A549 (cell line): Measurements from ENCODE around the gene ANO4. TPM values are rescaled to one million over a fixed set of nuclear protein-coding genes. Genes with fewer than 3 reads are reported as not detected.

Experiments used
- ATAC-seq, 2 experiments: fragments of 200-7000 bp in 1 of 2; fragments of >200 bp in 1 of 2; cut with Nextera tagmentation in 1 of 2; cut with Tn5 transposase in 1 of 2; 3 replicates each; pipeline versions ENCODE4 v1.8.0 to v1.9.1; 2018 to 2020; ENCODE audit warnings: mild to moderate bottlenecking in 1 of 2, moderate library complexity in 1 of 2
- CTCF ChIA-PET: fragments of 300-600 bp; sonication (Branson Sonifier 250); formaldehyde crosslinking; extraction: SDS; loops from one replicate; lab custom pipeline; 2021; ENCODE audit warnings: antibody characterized with exemption, inconsistent platforms; lab: Yijun Ruan, JAX
- POLR2A ChIA-PET: fragments of 350-600 bp; formaldehyde crosslinking; extraction: SDS; loops from one replicate; lab custom pipeline; 2021; ENCODE audit warnings: antibody characterized with exemption, inconsistent platforms; lab: Yijun Ruan, JAX
- DNase-seq, 2 experiments: peaks; one replicate each; pipeline versions ENCODE4 v3.0.0 to v3.0.0-alpha.2; 2011 to 2016; ENCODE audit warnings: low read depth in 1 of 2, low spot score in 1 of 2
- FAIRE-seq: peaks from 2 replicates; lab custom pipeline; 2011; peaks lifted over from hg19 to GRCh38; lab: Jason Lieb, UNC
- H3K27ac ChIP-seq, 2 experiments: fragments of >200 bp; sonication (Bioruptor Twin); formaldehyde crosslinking; 3 replicates each; pipeline ENCODE4 v1.5.1; 2016 to 2017
- H3K4me1 ChIP-seq: fragments of >200 bp; sonication (Bioruptor Twin); formaldehyde crosslinking; 3 replicates; pipeline ENCODE4 v1.6.1; 2016
- H3K4me2 ChIP-seq: fragments of >200 bp; sonication (Bioruptor Twin); formaldehyde crosslinking; 3 replicates; pipeline ENCODE4 v1.6.1; 2016
- H3K4me3 ChIP-seq: fragments of >200 bp; sonication (Bioruptor Twin); formaldehyde crosslinking; 3 replicates; pipeline ENCODE4 v1.5.1; 2016
- H3K9me3 ChIP-seq: fragments of >200 bp; sonication (Bioruptor Twin); formaldehyde crosslinking; 3 replicates; pipeline ENCODE4 v1.6.1; 2016
- CBX2 ChIP-seq: fragments of 200-600 bp; sonication (generic); IDR thresholded peaks from 2 replicates; pipeline ENCODE4 v1.6.1; 2016; ENCODE audit warnings: low read depth, mild to moderate bottlenecking, borderline replicate concordance
- CBX8 ChIP-seq: fragments of 200-600 bp; sonication (generic); IDR thresholded peaks from 2 replicates; pipeline ENCODE4 v1.6.1; 2016
- CHD2 ChIP-seq: fragments of 150-350 bp; IDR thresholded peaks from 2 replicates; pipeline ENCODE4 v1.6.1; 2014; ENCODE audit warnings: low read length; ENCODE audit not compliant: partially characterized antibody
- CHD4 ChIP-seq: fragments of 200-600 bp; sonication (generic); IDR thresholded peaks from 2 replicates; pipeline ENCODE4 v1.6.1; 2016; ENCODE audit warnings: antibody characterized with exemption, mild to moderate bottlenecking, borderline replicate concordance
- EHF ChIP-seq: fragments of 250-450 bp; sonication (Bioruptor Pico); IDR thresholded peaks from 2 replicates; pipeline ENCODE4 v1.5.0; 2020; ENCODE audit warnings: mild to moderate bottlenecking
- EHMT2 ChIP-seq: fragments of 200-600 bp; sonication (generic); IDR thresholded peaks from 2 replicates; pipeline ENCODE4 v1.6.1; 2016; ENCODE audit warnings: antibody characterized with exemption, low read depth, mild to moderate bottlenecking, moderate library complexity
- FOSL2 ChIP-seq, 2 experiments: fragments of 450-650 bp in 1 of 2; fragments of >200 bp in 1 of 2; sonication (Bioruptor Twin) in 1 of 2; formaldehyde crosslinking; IDR thresholded peaks; 2 replicates each; pipeline versions ENCODE4 v1.5.0 to v1.6.1; 2016 to 2020; ENCODE audit warnings: mild to moderate bottlenecking in 1 of 2, moderate library complexity in 1 of 2
- FOXS1 ChIP-seq: fragments of 250-450 bp; sonication (Bioruptor Pico); IDR thresholded peaks from 2 replicates; pipeline ENCODE4 v1.5.0; 2020; ENCODE audit warnings: mild to moderate bottlenecking, moderate library complexity
- HOXB5 ChIP-seq: fragments of 250-450 bp; sonication (Bioruptor Pico); IDR thresholded peaks from 2 replicates; pipeline ENCODE4 v1.5.0; 2020; ENCODE audit warnings: mild to moderate bottlenecking, moderate library complexity
- JUN ChIP-seq, 2 experiments: fragments of >200 bp; sonication (Bioruptor Twin); formaldehyde crosslinking; IDR thresholded peaks; 2 replicates in 1 of 2; 3 replicates in 1 of 2; pipeline ENCODE4 v1.6.1; 2016 to 2017
- JUNB ChIP-seq: fragments of >200 bp; sonication (Bioruptor Twin); formaldehyde crosslinking; IDR thresholded peaks from 2 replicates; pipeline ENCODE4 v1.6.1; 2016
- MAZ ChIP-seq: fragments of 150-350 bp; IDR thresholded peaks from 2 replicates; pipeline ENCODE4 v1.6.1; 2014; ENCODE audit warnings: antibody characterized with exemption, low read depth, low read length, borderline replicate concordance
- NFE2L2 ChIP-seq: fragments of 150-350 bp; conservative IDR thresholded peaks from 2 replicates; pipeline ENCODE4 v1.6.1; 2014; ENCODE audit warnings: low read length
- POLR2A ChIP-seq: IDR thresholded peaks from 2 replicates; pipeline ENCODE4 v1.6.1; 2012; ENCODE audit warnings: mild to moderate bottlenecking, low read length
- RARB ChIP-seq: fragments of 250-450 bp; sonication (Bioruptor Pico); IDR thresholded peaks from 2 replicates; pipeline ENCODE4 v1.8.0; 2021; ENCODE audit warnings: mild to moderate bottlenecking, moderate library complexity
- RFX5 ChIP-seq: fragments of 450-650 bp; IDR thresholded peaks from 2 replicates; pipeline ENCODE4 v1.7.1; 2014; ENCODE audit warnings: antibody characterized with exemption, mild to moderate bottlenecking, moderate library complexity
- SMC3 ChIP-seq: fragments of >200 bp; sonication (Bioruptor Twin); formaldehyde crosslinking; IDR thresholded peaks from 3 replicates; pipeline ENCODE4 v1.6.1; 2018; ENCODE audit warnings: inconsistent platforms
- ZSCAN20 ChIP-seq: fragments of 250-450 bp; sonication (Bioruptor Pico); IDR thresholded peaks from 2 replicates; pipeline ENCODE4 v1.8.0; 2022; ENCODE audit warnings: mild to moderate bottlenecking, moderate library complexity
- WGBS: methylation state at CpG from one replicate; pipeline ENCODE4 v1.1.6; 2017; ENCODE audit errors: missing lambda C conversion rate; 5-methylcytosine and 5-hydroxymethylcytosine counted together
- polyA plus RNA-seq, 4 experiments: library from polyadenylated mRNA; depleted of rRNA in 3 of 4; stranded (reverse); fragments of >200 nt; fragmentation: RNase III in 1 of 4; extraction: RNeasy Plus Mini Kit Qiagen cat#74134 plus additional on column Dnase treatment in 1 of 4; gene quantifications; 2 replicates in 3 of 4; 3 replicates in 1 of 4; pipeline ENCODE4 v1.2.3, GENCODE V29; 2011 to 2017
- TF ChIP-seq, protein P1 (sequence below): IDR thresholded peaks from 2 replicates; pipeline ENCODE4 v1.6.1; 2012
- TF ChIP-seq, protein P2 (sequence below): fragments of 250-450 bp; sonication (Bioruptor Pico); IDR thresholded peaks from 2 replicates; pipeline ENCODE4 v1.5.0; 2020; ENCODE audit warnings: low read depth, mild to moderate bottlenecking, moderate library complexity
- TF ChIP-seq, protein P3 (sequence below): fragments of 450-650 bp; IDR thresholded peaks from 2 replicates; pipeline ENCODE4 v1.6.1; 2014; ENCODE audit warnings: antibody characterized with exemption
- TF ChIP-seq, protein P4 (sequence below): fragments of 150-350 bp; IDR thresholded peaks from 2 replicates; pipeline ENCODE4 v1.6.1; 2014; ENCODE audit warnings: low read depth, mild to moderate bottlenecking, low read length
- TF ChIP-seq, protein P5 (sequence below): IDR thresholded peaks from 2 replicates; pipeline ENCODE4 v1.6.1; 2012
- TF ChIP-seq, protein P6 (sequence below): IDR thresholded peaks from 2 replicates; pipeline ENCODE4 v1.6.1; 2012; ENCODE audit warnings: low read depth, borderline replicate concordance
- TF ChIP-seq, protein P7 (sequence below): fragments of >200 bp; sonication (Bioruptor Twin); formaldehyde crosslinking; IDR thresholded peaks from 3 replicates; pipeline ENCODE4 v1.5.1; 2016

The ANO4 gene
- polyA plus RNA-seq, 2 of the 4 experiments (the other 2 are of a cell fraction): 0.17 TPM; not detected in 1

DNA sequence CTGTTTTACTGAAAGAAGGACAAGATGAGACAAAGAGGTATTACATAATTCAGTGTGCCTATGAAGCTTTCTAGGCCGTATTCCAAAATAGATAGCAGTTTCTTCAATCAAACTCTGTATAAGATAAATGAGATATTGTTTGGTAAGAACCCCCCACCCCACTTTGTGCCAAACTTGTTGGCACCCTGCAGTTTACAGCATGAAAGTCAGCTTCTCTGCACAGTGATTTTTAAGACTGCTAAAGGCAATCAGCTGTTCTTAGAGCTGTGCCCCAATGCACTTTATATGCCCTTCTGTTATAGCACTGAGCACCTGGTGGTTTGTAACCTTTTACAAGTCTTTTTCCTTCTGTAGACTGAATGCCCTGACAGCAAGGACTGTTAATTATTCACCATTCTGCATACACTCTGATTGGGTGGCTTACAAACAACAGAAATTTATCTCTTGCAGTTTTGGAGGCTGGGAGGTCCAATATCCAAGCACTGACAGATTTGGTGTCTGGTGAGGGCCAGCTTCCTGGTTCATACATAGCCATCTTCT lies 76.7 kb downstream of the ANO4 start:
- FAIRE-seq: no peak
- ChIA-PET CTCF (interaction anchor here (1.4 kb wide), 1 partner anchor 8 kb away, joined by 4 read pairs; no protein-coding TSS in a partner anchor), POLR2A (no interaction called here)
- no peak for DNase-seq
- Histone ChIP-seq H3K9me3 (no peaks in the 10 kb centered on the region), H3K4me1 (no peaks in the 10 kb centered on the region), H3K4me2 (no peak overlapping the region), H3K27ac (no peak overlapping the region), H3K4me3 (no peak overlapping the region)
- 10% methylated on average over 1 of the region's 1 CpG for WGBS
- no peak for ATAC-seq
- no peak for TF ChIP-seq CHD2
- TF ChIP-seq ZSCAN20 (CRISPR knock-in tag): no peak
- TF ChIP-seq, protein P1, sequence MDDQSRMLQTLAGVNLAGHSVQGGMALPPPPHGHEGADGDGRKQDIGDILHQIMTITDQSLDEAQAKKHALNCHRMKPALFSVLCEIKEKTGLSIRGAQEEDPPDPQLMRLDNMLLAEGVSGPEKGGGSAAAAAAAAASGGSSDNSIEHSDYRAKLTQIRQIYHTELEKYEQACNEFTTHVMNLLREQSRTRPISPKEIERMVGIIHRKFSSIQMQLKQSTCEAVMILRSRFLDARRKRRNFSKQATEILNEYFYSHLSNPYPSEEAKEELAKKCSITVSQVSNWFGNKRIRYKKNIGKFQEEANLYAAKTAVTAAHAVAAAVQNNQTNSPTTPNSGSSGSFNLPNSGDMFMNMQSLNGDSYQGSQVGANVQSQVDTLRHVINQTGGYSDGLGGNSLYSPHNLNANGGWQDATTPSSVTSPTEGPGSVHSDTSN: no peak
- TF ChIP-seq, protein P2, sequence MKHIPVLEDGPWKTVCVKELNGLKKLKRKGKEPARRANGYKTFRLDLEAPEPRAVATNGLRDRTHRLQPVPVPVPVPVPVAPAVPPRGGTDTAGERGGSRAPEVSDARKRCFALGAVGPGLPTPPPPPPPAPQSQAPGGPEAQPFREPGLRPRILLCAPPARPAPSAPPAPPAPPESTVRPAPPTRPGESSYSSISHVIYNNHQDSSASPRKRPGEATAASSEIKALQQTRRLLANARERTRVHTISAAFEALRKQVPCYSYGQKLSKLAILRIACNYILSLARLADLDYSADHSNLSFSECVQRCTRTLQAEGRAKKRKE (CRISPR knock-in tag): no peak
- TF ChIP-seq, protein P3, sequence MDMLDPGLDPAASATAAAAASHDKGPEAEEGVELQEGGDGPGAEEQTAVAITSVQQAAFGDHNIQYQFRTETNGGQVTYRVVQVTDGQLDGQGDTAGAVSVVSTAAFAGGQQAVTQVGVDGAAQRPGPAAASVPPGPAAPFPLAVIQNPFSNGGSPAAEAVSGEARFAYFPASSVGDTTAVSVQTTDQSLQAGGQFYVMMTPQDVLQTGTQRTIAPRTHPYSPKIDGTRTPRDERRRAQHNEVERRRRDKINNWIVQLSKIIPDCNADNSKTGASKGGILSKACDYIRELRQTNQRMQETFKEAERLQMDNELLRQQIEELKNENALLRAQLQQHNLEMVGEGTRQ: no peak
- TF ChIP-seq EHMT2: no peak
- no peak for TF ChIP-seq CBX8
- no peak for TF ChIP-seq JUN (IDR thresholded peaks at IDR 0.05)
- no peak for TF ChIP-seq SMC3
- no peak for TF ChIP-seq POLR2A
- no peak for TF ChIP-seq FOXS1
- no peak for TF ChIP-seq FOSL2 (IDR thresholded peaks at IDR 0.05)
- no peak for TF ChIP-seq FOSL2 (CRISPR knock-in tag; IDR thresholded peaks at IDR 0.05)
- TF ChIP-seq, protein P4, sequence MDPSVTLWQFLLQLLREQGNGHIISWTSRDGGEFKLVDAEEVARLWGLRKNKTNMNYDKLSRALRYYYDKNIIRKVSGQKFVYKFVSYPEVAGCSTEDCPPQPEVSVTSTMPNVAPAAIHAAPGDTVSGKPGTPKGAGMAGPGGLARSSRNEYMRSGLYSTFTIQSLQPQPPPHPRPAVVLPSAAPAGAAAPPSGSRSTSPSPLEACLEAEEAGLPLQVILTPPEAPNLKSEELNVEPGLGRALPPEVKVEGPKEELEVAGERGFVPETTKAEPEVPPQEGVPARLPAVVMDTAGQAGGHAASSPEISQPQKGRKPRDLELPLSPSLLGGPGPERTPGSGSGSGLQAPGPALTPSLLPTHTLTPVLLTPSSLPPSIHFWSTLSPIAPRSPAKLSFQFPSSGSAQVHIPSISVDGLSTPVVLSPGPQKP: no peak
- no peak for TF ChIP-seq JUNB

DNA sequence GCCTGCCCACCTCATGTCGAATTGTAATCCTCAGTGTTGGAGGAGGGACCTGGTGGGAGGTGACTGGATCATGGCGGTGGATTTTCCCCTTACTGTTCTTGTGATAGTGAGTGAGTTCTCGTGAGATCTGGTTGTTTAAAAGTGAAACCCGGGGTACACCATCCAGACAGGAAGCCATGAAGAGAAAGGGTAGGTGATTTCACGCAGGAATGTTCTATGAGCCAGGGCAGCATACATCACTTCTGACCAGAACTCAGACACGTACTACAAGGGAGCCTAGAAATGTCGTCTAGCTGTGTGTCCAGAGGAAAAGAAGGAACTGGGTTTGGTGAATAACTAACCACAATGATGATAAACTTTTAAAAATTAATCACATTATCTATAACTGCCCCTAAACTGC lies 80.6 kb downstream of the ANO4 start:
- ATAC-seq (no peak), FAIRE-seq (no peak), DNase-seq (no peak)
- Histone ChIP-seq H3K4me1 (no peaks in the 10 kb centered on the region), H3K4me2 (no peak overlapping the region), H3K4me3 (no peak overlapping the region), H3K27ac (no peak overlapping the region), H3K9me3 (no peaks in the 10 kb centered on the region)
- TF ChIP-seq CHD2: no peak
- no peak for TF ChIP-seq RARB (CRISPR knock-in tag)
- TF ChIP-seq NFE2L2: no peak
- TF ChIP-seq, protein P5, sequence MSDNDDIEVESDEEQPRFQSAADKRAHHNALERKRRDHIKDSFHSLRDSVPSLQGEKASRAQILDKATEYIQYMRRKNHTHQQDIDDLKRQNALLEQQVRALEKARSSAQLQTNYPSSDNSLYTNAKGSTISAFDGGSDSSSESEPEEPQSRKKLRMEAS: no peak
- no peak for TF ChIP-seq POLR2A
- ChIA-PET CTCF (no interaction called here), POLR2A (no interaction called here)
- 11% methylated on average over 7 of the region's 7 CpGs for WGBS

DNA sequence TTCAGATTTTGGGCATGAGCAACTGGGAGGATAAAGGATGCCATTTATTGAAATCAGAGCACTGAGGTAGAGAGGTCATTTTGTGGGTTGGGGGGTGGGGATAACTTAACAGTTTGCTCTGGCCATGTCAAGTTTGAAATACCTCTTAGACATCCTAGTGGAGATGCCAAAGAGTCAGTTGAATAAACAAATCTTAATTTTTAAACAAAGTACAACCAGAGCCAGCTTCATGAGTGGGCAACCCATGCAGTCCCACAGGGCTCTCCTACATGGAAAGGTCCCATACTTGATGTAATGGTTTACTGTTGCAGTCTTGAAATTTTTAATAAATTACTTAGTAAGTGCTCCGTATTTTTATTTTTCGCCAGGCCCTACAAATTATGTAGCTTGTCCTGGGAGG lies 81.2 kb downstream of the ANO4 start:
- no peak overlapping the region for H3K4me2 ChIP-seq
- no peak overlapping the region for H3K4me3 ChIP-seq
- no peak for ATAC-seq
- WGBS: 4% methylated on average over 2 of the region's 2 CpGs
- no peaks in the 10 kb centered on the region for H3K9me3 ChIP-seq
- ChIA-PET CTCF (no interaction called here), POLR2A (no interaction called here)
- H3K27ac ChIP-seq: no peak overlapping the region
- no peaks in the 10 kb centered on the region for H3K4me1 ChIP-seq
- no peak for DNase-seq
- FAIRE-seq: no peak
- TF ChIP-seq, protein P4: no peak
- no peak for TF ChIP-seq CBX2
- TF ChIP-seq HOXB5 (CRISPR knock-in tag): no peak
- no peak for TF ChIP-seq CHD4
- no peak for TF ChIP-seq FOSL2 (IDR thresholded peaks at IDR 0.05)
- no peak for TF ChIP-seq FOSL2 (CRISPR knock-in tag; IDR thresholded peaks at IDR 0.05)
- TF ChIP-seq RFX5: no peak
- TF ChIP-seq, protein P3: no peak
- TF ChIP-seq EHF (CRISPR knock-in tag): no peak
- TF ChIP-seq, protein P6, sequence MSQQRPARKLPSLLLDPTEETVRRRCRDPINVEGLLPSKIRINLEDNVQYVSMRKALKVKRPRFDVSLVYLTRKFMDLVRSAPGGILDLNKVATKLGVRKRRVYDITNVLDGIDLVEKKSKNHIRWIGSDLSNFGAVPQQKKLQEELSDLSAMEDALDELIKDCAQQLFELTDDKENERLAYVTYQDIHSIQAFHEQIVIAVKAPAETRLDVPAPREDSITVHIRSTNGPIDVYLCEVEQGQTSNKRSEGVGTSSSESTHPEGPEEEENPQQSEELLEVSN: no peak
- no peak for TF ChIP-seq MAZ
- TF ChIP-seq, protein P7, sequence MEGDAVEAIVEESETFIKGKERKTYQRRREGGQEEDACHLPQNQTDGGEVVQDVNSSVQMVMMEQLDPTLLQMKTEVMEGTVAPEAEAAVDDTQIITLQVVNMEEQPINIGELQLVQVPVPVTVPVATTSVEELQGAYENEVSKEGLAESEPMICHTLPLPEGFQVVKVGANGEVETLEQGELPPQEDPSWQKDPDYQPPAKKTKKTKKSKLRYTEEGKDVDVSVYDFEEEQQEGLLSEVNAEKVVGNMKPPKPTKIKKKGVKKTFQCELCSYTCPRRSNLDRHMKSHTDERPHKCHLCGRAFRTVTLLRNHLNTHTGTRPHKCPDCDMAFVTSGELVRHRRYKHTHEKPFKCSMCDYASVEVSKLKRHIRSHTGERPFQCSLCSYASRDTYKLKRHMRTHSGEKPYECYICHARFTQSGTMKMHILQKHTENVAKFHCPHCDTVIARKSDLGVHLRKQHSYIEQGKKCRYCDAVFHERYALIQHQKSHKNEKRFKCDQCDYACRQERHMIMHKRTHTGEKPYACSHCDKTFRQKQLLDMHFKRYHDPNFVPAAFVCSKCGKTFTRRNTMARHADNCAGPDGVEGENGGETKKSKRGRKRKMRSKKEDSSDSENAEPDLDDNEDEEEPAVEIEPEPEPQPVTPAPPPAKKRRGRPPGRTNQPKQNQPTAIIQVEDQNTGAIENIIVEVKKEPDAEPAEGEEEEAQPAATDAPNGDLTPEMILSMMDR: no peak
